H9 (cell line): ENCODE measurements around the gene NTRK3. TPM values are rescaled to one million over a fixed set of nuclear protein-coding genes. Genes with fewer than 3 reads are reported as not detected.
"Not testable (repeated sequence)": the region's sequence is repeated elsewhere in the genome, so short reads cannot be mapped to it uniquely, and the experiment has no call there.

ENCODE experiments used
- DNase-seq: peaks from one replicate; pipeline ENCODE4 v3.0.0-alpha.2; 2017
- H2AFZ ChIP-seq: one replicate; pipeline ENCODE4 v1.6.1; 2013; ENCODE audit warnings: mild to moderate bottlenecking, low read length, control low read depth, moderate library complexity
- H2AK5ac ChIP-seq: 2 replicates; pipeline ENCODE4 v1.6.1; 2013; ENCODE audit warnings: low read length, control low read depth, mixed read lengths; ENCODE audit not compliant: insufficient read length
- H2BK120ac ChIP-seq: one replicate; pipeline ENCODE4 v1.6.1; 2013; ENCODE audit warnings: low read depth, mild to moderate bottlenecking, low read length, control low read depth, inconsistent platforms; ENCODE audit not compliant: poor library complexity, severe bottlenecking
- H2BK12ac ChIP-seq: 2 replicates; pipeline ENCODE4 v1.6.1; 2013; ENCODE audit warnings: low read length, control low read depth, mixed read lengths, low read depth; ENCODE audit not compliant: insufficient read length
- H2BK15ac ChIP-seq: 2 replicates; pipeline ENCODE4 v1.6.1; 2013; ENCODE audit warnings: low read depth, low read length, control low read depth
- H2BK20ac ChIP-seq: one replicate; pipeline ENCODE4 v1.6.1; 2013; ENCODE audit warnings: low read depth, mild to moderate bottlenecking, low read length, control low read depth, inconsistent platforms; ENCODE audit not compliant: poor library complexity, severe bottlenecking
- H2BK5ac ChIP-seq: 2 replicates; pipeline ENCODE4 v1.6.1; 2013; ENCODE audit warnings: low read length, control low read depth, mixed read lengths; ENCODE audit not compliant: insufficient read length
- H3K14ac ChIP-seq: 2 replicates; pipeline ENCODE4 v1.6.1; 2013; ENCODE audit warnings: low read length, control low read depth; ENCODE audit not compliant: insufficient read depth
- H3K18ac ChIP-seq: 2 replicates; pipeline ENCODE4 v1.6.1; 2013; ENCODE audit warnings: low read depth, mild to moderate bottlenecking, mixed read lengths, low read length, control low read depth; ENCODE audit not compliant: insufficient read length
- H3K23ac ChIP-seq: 2 replicates; pipeline ENCODE4 v1.6.1; 2013; ENCODE audit warnings: low read length, control low read depth, mixed read lengths, low read depth; ENCODE audit not compliant: insufficient read length
- H3K23me2 ChIP-seq: 2 replicates; pipeline ENCODE4 v1.6.1; 2013; ENCODE audit warnings: low read depth, mild to moderate bottlenecking, mixed read lengths, low read length, control low read depth; ENCODE audit not compliant: insufficient read length, poor library complexity, severe bottlenecking
- H3K27ac ChIP-seq: 2 replicates; pipeline ENCODE4 v1.5.1; 2013; ENCODE audit warnings: low read length, control low read depth, mixed read lengths, low read depth; ENCODE audit not compliant: insufficient read length
- H3K27me3 ChIP-seq: 2 replicates; pipeline ENCODE4 v1.6.1; 2013; ENCODE audit warnings: low read length, control low read depth, inconsistent platforms; ENCODE audit not compliant: insufficient read depth
- H3K4ac ChIP-seq: 2 replicates; pipeline ENCODE4 v1.6.1; 2013; ENCODE audit warnings: low read depth, mild to moderate bottlenecking, control low read depth, inconsistent platforms, low read length, moderate library complexity
- H3K4me1 ChIP-seq: 2 replicates; pipeline ENCODE4 v1.6.1; 2013; ENCODE audit warnings: low read length, control low read depth, inconsistent platforms; ENCODE audit not compliant: insufficient read depth
- H3K4me2 ChIP-seq: 2 replicates; pipeline ENCODE4 v1.6.1; 2013; ENCODE audit warnings: low read length, control low read depth, mixed read lengths; ENCODE audit not compliant: insufficient read length, insufficient read depth
- H3K56ac ChIP-seq: 2 replicates; pipeline ENCODE4 v1.6.1; 2013; ENCODE audit warnings: low read depth, mild to moderate bottlenecking, mixed read lengths, low read length, control low read depth; ENCODE audit not compliant: insufficient read length
- H3K79me1 ChIP-seq: 2 replicates; pipeline ENCODE4 v1.6.1; 2013; ENCODE audit warnings: low read depth, mild to moderate bottlenecking, moderate library complexity, low read length, control low read depth, inconsistent platforms; ENCODE audit not compliant: insufficient read depth, poor library complexity, severe bottlenecking
- H3K79me2 ChIP-seq: 2 replicates; pipeline ENCODE4 v1.6.1; 2013; ENCODE audit warnings: low read length, control low read depth, inconsistent platforms; ENCODE audit not compliant: insufficient read depth
- H3K9ac ChIP-seq: 2 replicates; pipeline ENCODE4 v1.6.1; 2013; ENCODE audit warnings: low read length, control low read depth, mixed read lengths; ENCODE audit not compliant: insufficient read length; ENCODE audit errors: extremely low read depth
- H3K9me3 ChIP-seq: one replicate; pipeline ENCODE4 v1.6.1; 2013; ENCODE audit warnings: low read depth, low read length, inconsistent platforms; ENCODE audit not compliant: control insufficient read depth
- H3T11ph ChIP-seq: one replicate; pipeline ENCODE4 v1.6.1; 2013; ENCODE audit warnings: mild to moderate bottlenecking, low read length, control low read depth, inconsistent platforms
- H4K20me1 ChIP-seq: one replicate; pipeline ENCODE4 v1.6.1; 2013; ENCODE audit not compliant: control insufficient read depth, insufficient read length, insufficient read depth
- H4K5ac ChIP-seq: 2 replicates; pipeline ENCODE4 v1.6.1; 2013; ENCODE audit warnings: low read depth, mild to moderate bottlenecking, mixed read lengths, low read length, control low read depth; ENCODE audit not compliant: insufficient read length
- H4K8ac ChIP-seq: replicated peaks from 2 replicates; pipeline ENCODE4 v1.6.1; 2013; ENCODE audit warnings: low read length, control low read depth, mixed read lengths, low read depth; ENCODE audit not compliant: insufficient read length
- H4K91ac ChIP-seq: 2 replicates; pipeline ENCODE4 v1.6.1; 2013; ENCODE audit warnings: low read depth, mild to moderate bottlenecking, moderate library complexity, mixed read lengths, low read length, control low read depth; ENCODE audit not compliant: insufficient read length
- H3K27ac Mint-ChIP-seq, 3 experiments: 2 replicates in 2 of 3; 3 replicates in 1 of 3; pipeline ENCODE4 v1.8.0; 2020 to 2021; ENCODE audit warnings: mixed read lengths in 3 of 3, mild to moderate bottlenecking in 1 of 3, moderate library complexity in 1 of 3
- H3K27me3 Mint-ChIP-seq: 2 replicates; pipeline ENCODE4 v1.8.0; 2021; ENCODE audit warnings: low read depth, mild to moderate bottlenecking, moderate library complexity, mixed read lengths
- H3K36me3 Mint-ChIP-seq, 3 experiments: 2 replicates in 2 of 3; 3 replicates in 1 of 3; pipeline ENCODE4 v1.8.0; 2020 to 2021; ENCODE audit warnings: low read depth in 3 of 3, mixed read lengths in 3 of 3; ENCODE audit not compliant: insufficient read depth in 1 of 3
- H3K4me1 Mint-ChIP-seq, 2 experiments: 2 replicates each; pipeline ENCODE4 v1.8.0; 2020; ENCODE audit warnings: mixed read lengths in 2 of 2
- H3K4me3 Mint-ChIP-seq, 2 experiments: 2 replicates in 1 of 2; 3 replicates in 1 of 2; pipeline ENCODE4 v1.8.0; 2020 to 2021; ENCODE audit warnings: mild to moderate bottlenecking in 2 of 2, mixed read lengths in 2 of 2, moderate library complexity in 1 of 2
- H3K9me3 Mint-ChIP-seq, 2 experiments: 2 replicates in 1 of 2; 3 replicates in 1 of 2; pipeline ENCODE4 v1.8.0; 2020; ENCODE audit warnings: mild to moderate bottlenecking in 2 of 2, mixed read lengths in 2 of 2, moderate library complexity in 1 of 2
- WGBS: extraction: QIAGEN DNeasy Blood & Tissue Kit; methylation state at CpG from one replicate; pipeline ENCODE4 v1.1.7; 2013; ENCODE audit warnings: missing lambda C conversion rate, low lambda C conversion rate, mixed read lengths; ENCODE audit not compliant: insufficient read length; ENCODE audit errors: extremely low coverage; 5-methylcytosine and 5-hydroxymethylcytosine counted together
- total RNA-seq: library from RNA; stranded (reverse); gene quantifications from 2 replicates; pipeline ENCODE4 v1.2.1, GENCODE V29; 2021
- TF ChIP-seq, protein P1 (sequence below): fragments of 200-600 bp; sonication (generic); conservative IDR thresholded peaks from 3 replicates; pipeline ENCODE4 v1.8.0; 2021; ENCODE audit warnings: antibody characterized with exemption, mild to moderate bottlenecking

NTRK3 gene
- total RNA-seq, 1 experiment from 2014 or later: 2.5 TPM

DNA sequence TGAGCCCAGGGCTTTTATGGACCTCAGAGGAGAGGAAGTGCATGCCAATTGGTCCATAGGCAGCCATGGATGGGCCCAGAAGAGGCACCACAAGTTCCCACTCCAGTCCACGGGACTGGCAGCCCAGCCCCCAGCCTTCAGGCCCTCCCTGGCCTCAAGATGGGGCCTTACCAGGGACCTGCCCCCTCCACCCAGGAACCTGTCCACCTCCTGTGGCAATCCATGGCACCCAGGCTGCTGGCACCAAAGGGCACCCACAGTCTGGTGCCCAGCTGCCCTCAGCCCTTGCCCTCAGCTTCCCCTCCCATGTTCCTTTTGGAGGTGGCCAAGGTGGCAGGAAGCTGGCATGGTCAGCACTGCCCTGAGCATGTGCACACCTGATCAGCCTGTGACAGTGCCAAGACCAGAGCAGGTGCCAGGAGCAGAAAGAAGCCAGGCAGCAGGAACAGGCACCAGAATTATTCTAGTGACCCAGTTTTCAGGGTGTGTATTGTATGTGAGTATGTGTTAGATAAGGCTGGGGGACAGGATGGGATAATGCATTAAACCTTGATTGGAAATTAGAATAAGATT, 415.0 kb downstream of the NTRK3 start:
- Histone ChIP-seq H3K14ac (no peak overlapping the region), H3K4ac (no peak overlapping the region), H4K5ac (no peak overlapping the region), H3K27ac (no peak overlapping the region), H4K8ac (no peak overlapping the region), H3K18ac (no peak overlapping the region), H4K20me1 (no peaks in the 10 kb centered on the region), H2BK120ac (no peak overlapping the region), H2BK20ac (no peak overlapping the region), H2BK12ac (no peak overlapping the region), H3K4me2 (no peak overlapping the region), H2AK5ac (no peak overlapping the region), H4K91ac (no peak overlapping the region), H3K23me2 (no peaks in the 10 kb centered on the region), H3K4me1 (no peaks in the 10 kb centered on the region), H2AFZ (no peak overlapping the region), H3K9ac (no peak overlapping the region), H3K56ac (no peak overlapping the region), H3T11ph (no peak overlapping the region), H3K27me3 (no peaks in the 10 kb centered on the region), H3K9me3 (no peaks in the 10 kb centered on the region), H3K79me2 (no peaks in the 10 kb centered on the region), H3K23ac (no peak overlapping the region), H2BK5ac (no peak overlapping the region), H2BK15ac (no peak overlapping the region), H3K79me1 (no peaks in the 10 kb centered on the region)
- 0 out of 2 replicates have a peak, but pooled peaks cover 4% of the 10 kb centered on the region for H3K27me3 Mint-ChIP-seq
- H3K4me1 Mint-ChIP-seq: no peaks in the 10 kb centered on the region
- no peak overlapping the region; a peak in 1 of 7 replicates for H3K27ac Mint-ChIP-seq
- peaks cover 0 to 7% (median 2%) of the 10 kb centered on the region in 3 experiments; a peak in 3 of 7 replicates for H3K36me3 Mint-ChIP-seq
- H3K4me3 Mint-ChIP-seq: no peak overlapping the region
- WGBS: no CpG with 5 or more reads among the region's 1 CpG
- peaks cover 7 to 11% of the 10 kb centered on the region in 2 experiments for H3K9me3 Mint-ChIP-seq
- TF ChIP-seq, protein P1, sequence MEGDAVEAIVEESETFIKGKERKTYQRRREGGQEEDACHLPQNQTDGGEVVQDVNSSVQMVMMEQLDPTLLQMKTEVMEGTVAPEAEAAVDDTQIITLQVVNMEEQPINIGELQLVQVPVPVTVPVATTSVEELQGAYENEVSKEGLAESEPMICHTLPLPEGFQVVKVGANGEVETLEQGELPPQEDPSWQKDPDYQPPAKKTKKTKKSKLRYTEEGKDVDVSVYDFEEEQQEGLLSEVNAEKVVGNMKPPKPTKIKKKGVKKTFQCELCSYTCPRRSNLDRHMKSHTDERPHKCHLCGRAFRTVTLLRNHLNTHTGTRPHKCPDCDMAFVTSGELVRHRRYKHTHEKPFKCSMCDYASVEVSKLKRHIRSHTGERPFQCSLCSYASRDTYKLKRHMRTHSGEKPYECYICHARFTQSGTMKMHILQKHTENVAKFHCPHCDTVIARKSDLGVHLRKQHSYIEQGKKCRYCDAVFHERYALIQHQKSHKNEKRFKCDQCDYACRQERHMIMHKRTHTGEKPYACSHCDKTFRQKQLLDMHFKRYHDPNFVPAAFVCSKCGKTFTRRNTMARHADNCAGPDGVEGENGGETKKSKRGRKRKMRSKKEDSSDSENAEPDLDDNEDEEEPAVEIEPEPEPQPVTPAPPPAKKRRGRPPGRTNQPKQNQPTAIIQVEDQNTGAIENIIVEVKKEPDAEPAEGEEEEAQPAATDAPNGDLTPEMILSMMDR: no peak
- no peak for DNase-seq

DNA sequence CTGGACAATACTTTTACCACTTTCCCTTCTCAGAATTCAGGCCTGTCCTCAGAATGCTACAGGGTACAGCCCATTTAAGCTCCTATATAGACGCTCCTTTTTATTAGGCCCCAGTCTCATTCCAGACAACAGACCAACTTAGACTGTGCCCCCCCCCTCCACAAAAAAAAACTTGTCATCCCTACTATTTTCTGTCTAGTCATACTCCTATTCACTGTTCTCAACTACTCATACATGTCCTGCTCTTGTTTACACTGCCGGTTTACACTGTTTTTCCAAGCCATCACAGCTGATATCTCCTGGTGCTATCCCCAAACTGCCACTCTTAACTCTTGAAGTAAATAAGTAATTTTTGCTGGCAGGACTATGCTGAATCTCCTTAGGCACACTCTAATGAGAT, 420.7 kb downstream of the NTRK3 start:
- H3K36me3 Mint-ChIP-seq: peaks cover 0 to 14% (median 3%) of the 10 kb centered on the region in 3 experiments; a peak in 3 of 7 replicates
- H2AK5ac ChIP-seq, H2BK5ac ChIP-seq, H3K27ac Mint-ChIP-seq, H3K27me3 ChIP-seq, H3K23ac ChIP-seq, H2BK20ac ChIP-seq, H4K5ac ChIP-seq, H4K91ac ChIP-seq, DNase-seq, H3K9me3 ChIP-seq, H2BK15ac ChIP-seq, H3K4me2 ChIP-seq, H3K56ac ChIP-seq, H3K4me1 ChIP-seq, H3K4ac ChIP-seq, H4K20me1 ChIP-seq, H3K79me1 ChIP-seq, H2BK120ac ChIP-seq, H3T11ph ChIP-seq, H3K18ac ChIP-seq, H3K4me3 Mint-ChIP-seq, H3K23me2 ChIP-seq, H3K79me2 ChIP-seq, H3K4me1 Mint-ChIP-seq, H3K14ac ChIP-seq, H3K9ac ChIP-seq, H4K8ac ChIP-seq, H2BK12ac ChIP-seq, H3K27ac ChIP-seq, H2AFZ ChIP-seq: not testable (repeated sequence)
- peaks cover 22% of the 10 kb centered on the region for H3K27me3 Mint-ChIP-seq
- WGBS: no CpG with 5 or more reads among the region's 2 CpGs
- H3K9me3 Mint-ChIP-seq: peaks cover 17% of the 10 kb centered on the region in 2 experiments
